GM23338 (cell line): ENCODE data around the gene FDXR. TPM values are rescaled to one million over a fixed set of nuclear protein-coding genes. Genes with fewer than 3 reads are reported as not detected.

Experiments used
- ATAC-seq: fragments of 200-7000 bp; cut with Tn5 transposase; 3 replicates; pipeline ENCODE4 v1.9.1; 2020
- DNase-seq: peaks from one replicate; pipeline ENCODE4 v3.0.0-alpha.2; 2015; ENCODE audit warnings: low spot score
- H2AFZ ChIP-seq: fragments of 200-600 bp; sonication (generic); 2 replicates; pipeline ENCODE4 v1.8.0; 2016; ENCODE audit warnings: antibody characterized with exemption, mild to moderate bottlenecking, moderate library complexity
- H3F3A ChIP-seq: fragments of 200-600 bp; sonication (generic); replicated peaks from 2 replicates; pipeline ENCODE4 v1.8.0; 2017; ENCODE audit warnings: antibody characterized with exemption, mixed run types, low read depth
- H3K27ac ChIP-seq: fragments of 200-600 bp; sonication (generic); 2 replicates; pipeline ENCODE4 v1.6.1; 2016; ENCODE audit warnings: low read depth
- H3K27me3 ChIP-seq: fragments of 200-600 bp; sonication (generic); 2 replicates; pipeline ENCODE4 v1.8.0; 2016; ENCODE audit warnings: mild to moderate bottlenecking, mixed run types, moderate library complexity; ENCODE audit not compliant: insufficient read depth
- H3K36me3 ChIP-seq: fragments of 200-600 bp; sonication (generic); 2 replicates; pipeline ENCODE4 v1.8.0; 2016; ENCODE audit warnings: mild to moderate bottlenecking; ENCODE audit not compliant: insufficient read depth
- H3K4me1 ChIP-seq: fragments of 200-600 bp; sonication (generic); 2 replicates; pipeline ENCODE4 v1.8.0; 2016; ENCODE audit warnings: mild to moderate bottlenecking, moderate library complexity; ENCODE audit not compliant: insufficient read depth
- H3K4me2 ChIP-seq: fragments of 200-600 bp; sonication (generic); 2 replicates; pipeline ENCODE4 v1.7.1; 2017; ENCODE audit warnings: mixed run types
- H3K4me3 ChIP-seq: fragments of 200-600 bp; sonication (generic); 2 replicates; pipeline ENCODE4 v1.6.1; 2016; ENCODE audit warnings: mixed run types
- H3K79me2 ChIP-seq: fragments of 200-600 bp; sonication (generic); replicated peaks from 2 replicates; pipeline ENCODE4 v1.8.0; 2017; ENCODE audit warnings: mild to moderate bottlenecking; ENCODE audit not compliant: insufficient read depth
- H3K9me2 ChIP-seq: fragments of 200-600 bp; sonication (generic); 2 replicates; pipeline ENCODE4 v1.8.0; 2017; ENCODE audit not compliant: insufficient read depth
- H4K20me1 ChIP-seq: fragments of 200-600 bp; sonication (generic); replicated peaks from 2 replicates; pipeline ENCODE4 v1.8.0; 2017; ENCODE audit warnings: mild to moderate bottlenecking; ENCODE audit not compliant: insufficient read depth
- H3K27ac Mint-ChIP-seq: 2 replicates; pipeline ENCODE4 v1.8.0; 2020; ENCODE audit warnings: inconsistent platforms, mild to moderate bottlenecking, moderate library complexity, mixed read lengths
- H3K27me3 Mint-ChIP-seq: 3 replicates; pipeline ENCODE4 v1.8.0; 2022; ENCODE audit warnings: low read depth, mild to moderate bottlenecking, moderate library complexity, mixed read lengths, inconsistent platforms; ENCODE audit not compliant: insufficient read depth, poor library complexity
- H3K36me3 Mint-ChIP-seq: 3 replicates; pipeline ENCODE4 v1.8.0; 2021; ENCODE audit warnings: low read depth, mild to moderate bottlenecking, inconsistent platforms, moderate library complexity, mixed read lengths
- H3K4me1 Mint-ChIP-seq: 3 replicates; pipeline ENCODE4 v1.8.0; 2020; ENCODE audit warnings: mild to moderate bottlenecking, inconsistent platforms, mixed read lengths
- H3K4me3 Mint-ChIP-seq: 3 replicates; pipeline ENCODE4 v1.8.0; 2021; ENCODE audit warnings: moderate library complexity, mild to moderate bottlenecking, inconsistent platforms, mixed read lengths
- H3K9me3 Mint-ChIP-seq: 3 replicates; pipeline ENCODE4 v1.8.0; 2020; ENCODE audit warnings: moderate library complexity, mild to moderate bottlenecking, inconsistent platforms, mixed read lengths
- CREB1 ChIP-seq: fragments of 250-450 bp; sonication (Bioruptor Pico); IDR thresholded peaks from 2 replicates; pipeline ENCODE4 v1.5.0; 2020; ENCODE audit warnings: low read depth, mild to moderate bottlenecking, moderate library complexity
- ETS1 ChIP-seq: IDR thresholded peaks from 2 replicates; pipeline ENCODE4 v1.6.1; 2016; ENCODE audit warnings: antibody characterized with exemption
- EZH2 ChIP-seq: fragments of 200-600 bp; sonication (generic); IDR thresholded peaks from one replicate; pipeline ENCODE4 v1.8.0; 2017; ENCODE audit warnings: antibody characterized with exemption, mild to moderate bottlenecking, low read depth; ENCODE audit not compliant: unreplicated experiment
- JUNB ChIP-seq: IDR thresholded peaks from one replicate; pipeline ENCODE4 v1.6.1; 2016; ENCODE audit warnings: antibody characterized with exemption; ENCODE audit not compliant: unreplicated experiment
- NANOG ChIP-seq: IDR thresholded peaks from 2 replicates; pipeline ENCODE4 v1.6.1; 2016; ENCODE audit warnings: antibody characterized with exemption, borderline replicate concordance
- POLR2AphosphoS5 ChIP-seq: IDR thresholded peaks from 2 replicates; pipeline ENCODE4 v1.6.1; 2016; ENCODE audit warnings: antibody characterized with exemption, low read depth
- STAT1 ChIP-seq: IDR thresholded peaks from one replicate; pipeline ENCODE4 v1.6.1; 2016; ENCODE audit warnings: antibody characterized with exemption; ENCODE audit not compliant: unreplicated experiment
- ZNF114 ChIP-seq: fragments of 250-450 bp; sonication (Bioruptor Pico); IDR thresholded peaks from 2 replicates; pipeline ENCODE4 v1.5.0; 2020; ENCODE audit warnings: mild to moderate bottlenecking, moderate library complexity
- ZNF331 ChIP-seq: fragments of 250-450 bp; sonication (Bioruptor Pico); IDR thresholded peaks from 2 replicates; pipeline ENCODE4 v1.5.0; 2020; ENCODE audit warnings: low read depth, mild to moderate bottlenecking, moderate library complexity
- polyA plus RNA-seq: library from polyadenylated mRNA; unstranded; fragments of >200 nt; fragmentation: Nextera tagmentation; extraction: Ambion mirVana; gene quantifications from 2 replicates; pipeline ENCODE4 v1.2.1, GENCODE V29; 2016
- total RNA-seq: library from RNA; depleted of rRNA; stranded (reverse); fragments of >200 nt; shearing (Covaris generic); gene quantifications from 2 replicates; pipeline ENCODE4 v1.2.3, GENCODE V29; 2014
- TF ChIP-seq, protein P1 (sequence below): IDR thresholded peaks from one replicate; pipeline ENCODE4 v1.6.1; 2018; ENCODE audit warnings: antibody characterized with exemption; ENCODE audit not compliant: unreplicated experiment
- TF ChIP-seq, protein P2 (sequence below), 2 experiments: fragments of 200-600 bp in 1 of 2; sonication (generic) in 1 of 2; conservative IDR thresholded peaks; 2 replicates each; pipeline versions ENCODE4 v1.5.1 to v1.6.1; 2016 to 2017; ENCODE audit warnings: antibody characterized with exemption in 2 of 2, low read depth in 2 of 2, mild to moderate bottlenecking in 2 of 2, moderate library complexity in 1 of 2

Gene FDXR
- total and polyA plus RNA-seq, 2 experiments from 2014 or later, result 21.7 to 33.1 TPM

DNA sequence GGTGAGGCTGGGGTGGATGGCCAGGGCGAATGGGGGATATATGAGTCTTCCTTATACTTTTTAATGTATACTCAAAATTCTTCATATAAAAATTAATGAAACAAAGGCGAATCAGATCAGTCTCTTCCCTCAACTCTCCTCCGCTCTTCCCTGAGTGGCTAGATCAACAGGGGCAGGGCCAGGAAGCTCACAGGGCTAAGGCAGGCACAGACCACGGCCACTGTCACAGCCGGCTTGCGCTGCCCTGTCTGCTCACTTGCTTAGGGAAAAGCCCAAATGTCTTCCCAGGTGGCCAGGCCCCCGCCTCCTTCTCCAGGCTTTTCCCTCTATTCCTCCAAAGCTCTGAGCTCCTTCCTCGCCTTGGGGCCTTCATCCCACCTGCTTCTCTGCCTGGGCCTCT, 19.1 kb downstream of the FDXR start (continued):
- TF ChIP-seq CREB1 (CRISPR knock-in tag) (no peak), STAT1 (no peak), JUNB (no peak), ETS1 (no peak), ZNF331 (CRISPR knock-in tag) (no peak), NANOG (no peak), ZNF114 (CRISPR knock-in tag) (no peak), EZH2 (no peak)
- TF ChIP-seq, protein P1, sequence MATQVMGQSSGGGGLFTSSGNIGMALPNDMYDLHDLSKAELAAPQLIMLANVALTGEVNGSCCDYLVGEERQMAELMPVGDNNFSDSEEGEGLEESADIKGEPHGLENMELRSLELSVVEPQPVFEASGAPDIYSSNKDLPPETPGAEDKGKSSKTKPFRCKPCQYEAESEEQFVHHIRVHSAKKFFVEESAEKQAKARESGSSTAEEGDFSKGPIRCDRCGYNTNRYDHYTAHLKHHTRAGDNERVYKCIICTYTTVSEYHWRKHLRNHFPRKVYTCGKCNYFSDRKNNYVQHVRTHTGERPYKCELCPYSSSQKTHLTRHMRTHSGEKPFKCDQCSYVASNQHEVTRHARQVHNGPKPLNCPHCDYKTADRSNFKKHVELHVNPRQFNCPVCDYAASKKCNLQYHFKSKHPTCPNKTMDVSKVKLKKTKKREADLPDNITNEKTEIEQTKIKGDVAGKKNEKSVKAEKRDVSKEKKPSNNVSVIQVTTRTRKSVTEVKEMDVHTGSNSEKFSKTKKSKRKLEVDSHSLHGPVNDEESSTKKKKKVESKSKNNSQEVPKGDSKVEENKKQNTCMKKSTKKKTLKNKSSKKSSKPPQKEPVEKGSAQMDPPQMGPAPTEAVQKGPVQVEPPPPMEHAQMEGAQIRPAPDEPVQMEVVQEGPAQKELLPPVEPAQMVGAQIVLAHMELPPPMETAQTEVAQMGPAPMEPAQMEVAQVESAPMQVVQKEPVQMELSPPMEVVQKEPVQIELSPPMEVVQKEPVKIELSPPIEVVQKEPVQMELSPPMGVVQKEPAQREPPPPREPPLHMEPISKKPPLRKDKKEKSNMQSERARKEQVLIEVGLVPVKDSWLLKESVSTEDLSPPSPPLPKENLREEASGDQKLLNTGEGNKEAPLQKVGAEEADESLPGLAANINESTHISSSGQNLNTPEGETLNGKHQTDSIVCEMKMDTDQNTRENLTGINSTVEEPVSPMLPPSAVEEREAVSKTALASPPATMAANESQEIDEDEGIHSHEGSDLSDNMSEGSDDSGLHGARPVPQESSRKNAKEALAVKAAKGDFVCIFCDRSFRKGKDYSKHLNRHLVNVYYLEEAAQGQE, result no peak
- TF ChIP-seq, protein P2, sequence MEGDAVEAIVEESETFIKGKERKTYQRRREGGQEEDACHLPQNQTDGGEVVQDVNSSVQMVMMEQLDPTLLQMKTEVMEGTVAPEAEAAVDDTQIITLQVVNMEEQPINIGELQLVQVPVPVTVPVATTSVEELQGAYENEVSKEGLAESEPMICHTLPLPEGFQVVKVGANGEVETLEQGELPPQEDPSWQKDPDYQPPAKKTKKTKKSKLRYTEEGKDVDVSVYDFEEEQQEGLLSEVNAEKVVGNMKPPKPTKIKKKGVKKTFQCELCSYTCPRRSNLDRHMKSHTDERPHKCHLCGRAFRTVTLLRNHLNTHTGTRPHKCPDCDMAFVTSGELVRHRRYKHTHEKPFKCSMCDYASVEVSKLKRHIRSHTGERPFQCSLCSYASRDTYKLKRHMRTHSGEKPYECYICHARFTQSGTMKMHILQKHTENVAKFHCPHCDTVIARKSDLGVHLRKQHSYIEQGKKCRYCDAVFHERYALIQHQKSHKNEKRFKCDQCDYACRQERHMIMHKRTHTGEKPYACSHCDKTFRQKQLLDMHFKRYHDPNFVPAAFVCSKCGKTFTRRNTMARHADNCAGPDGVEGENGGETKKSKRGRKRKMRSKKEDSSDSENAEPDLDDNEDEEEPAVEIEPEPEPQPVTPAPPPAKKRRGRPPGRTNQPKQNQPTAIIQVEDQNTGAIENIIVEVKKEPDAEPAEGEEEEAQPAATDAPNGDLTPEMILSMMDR (conservative IDR thresholded peaks at IDR 0.05; ENCODE audit: low read depth in 2 of 2), result no peak

DNA sequence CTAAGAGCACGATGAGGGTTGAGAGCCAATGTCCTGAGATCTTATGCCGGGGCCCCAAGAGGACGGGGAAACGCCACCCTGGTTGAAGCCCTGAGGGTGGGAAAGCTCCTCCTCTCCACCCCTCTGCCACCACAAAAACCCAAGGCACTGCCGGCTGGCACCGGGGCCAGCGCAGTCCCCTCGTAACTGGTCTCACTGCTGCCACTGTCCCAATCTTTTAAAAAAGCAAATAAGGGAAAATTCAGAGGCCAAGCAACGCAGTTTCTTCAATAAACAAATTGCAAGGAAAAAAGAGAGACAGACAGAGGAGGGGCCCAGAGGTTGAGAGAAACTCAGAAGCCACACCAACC, 19.8 kb downstream of the FDXR start:
- ATAC-seq (no peak), DNase-seq (no peak)
- Mint-ChIP-seq H3K36me3 (no peaks in the 10 kb centered on the region; the same call in 2 of the 3 replicates), H3K27ac (no peak overlapping the region), H3K27me3 (peaks cover 81% of the 10 kb centered on the region), H3K4me1 (no peaks in the 10 kb centered on the region; the same call in 1 of the 3 replicates), H3K4me3 (peak overlapping the region; percentile 84), H3K9me3 (no peaks in the 10 kb centered on the region)
- H3K4me3 ChIP-seq, result peak overlapping the region; percentile 66
- peaks cover 8% of the 10 kb centered on the region for H3K4me1 ChIP-seq
- peak overlapping the region; percentile 94 for H3K4me2 ChIP-seq
- no peaks in the 10 kb centered on the region for H3K9me2 ChIP-seq
- H2AFZ ChIP-seq, result peak overlapping the region; percentile 95
- H3K27me3 ChIP-seq, result peaks cover 97% of the 10 kb centered on the region
- no peak overlapping the region for H3K27ac ChIP-seq
- H4K20me1 ChIP-seq, result no peaks in the 10 kb centered on the region; the same call in 1 of the 2 replicates
- H3K79me2 ChIP-seq, result no peaks in the 10 kb centered on the region
- no peaks in the 10 kb centered on the region for H3K36me3 ChIP-seq
- TF ChIP-seq, protein P2 (conservative IDR thresholded peaks at IDR 0.05; ENCODE audit: low read depth in 2 of 2), result no peak
- no peak for TF ChIP-seq POLR2AphosphoS5
- no peak for TF ChIP-seq CREB1 (CRISPR knock-in tag)
- TF ChIP-seq, protein P1, result no peak
- peak; percentile 8 for TF ChIP-seq EZH2
- no peaks in the 10 kb centered on the region for H3F3A ChIP-seq
